H9 (cell line): ENCODE results near the gene EYA4. TPM values are rescaled to one million over a fixed set of nuclear protein-coding genes. Genes with fewer than 3 reads are reported as not detected.

Source experiments
- DNase-seq: peaks from one replicate; pipeline ENCODE4 v3.0.0-alpha.2; 2017
- H2AFZ ChIP-seq: one replicate; pipeline ENCODE4 v1.6.1; 2013; ENCODE audit warnings: mild to moderate bottlenecking, low read length, control low read depth, moderate library complexity
- H2AK5ac ChIP-seq: 2 replicates; pipeline ENCODE4 v1.6.1; 2013; ENCODE audit warnings: low read length, control low read depth, mixed read lengths; ENCODE audit not compliant: insufficient read length
- H2BK120ac ChIP-seq: one replicate; pipeline ENCODE4 v1.6.1; 2013; ENCODE audit warnings: low read depth, mild to moderate bottlenecking, low read length, control low read depth, inconsistent platforms; ENCODE audit not compliant: poor library complexity, severe bottlenecking
- H2BK12ac ChIP-seq: 2 replicates; pipeline ENCODE4 v1.6.1; 2013; ENCODE audit warnings: low read length, control low read depth, mixed read lengths, low read depth; ENCODE audit not compliant: insufficient read length
- H2BK15ac ChIP-seq: 2 replicates; pipeline ENCODE4 v1.6.1; 2013; ENCODE audit warnings: low read depth, low read length, control low read depth
- H2BK20ac ChIP-seq: one replicate; pipeline ENCODE4 v1.6.1; 2013; ENCODE audit warnings: low read depth, mild to moderate bottlenecking, low read length, control low read depth, inconsistent platforms; ENCODE audit not compliant: poor library complexity, severe bottlenecking
- H2BK5ac ChIP-seq: 2 replicates; pipeline ENCODE4 v1.6.1; 2013; ENCODE audit warnings: low read length, control low read depth, mixed read lengths; ENCODE audit not compliant: insufficient read length
- H3K14ac ChIP-seq: 2 replicates; pipeline ENCODE4 v1.6.1; 2013; ENCODE audit warnings: low read length, control low read depth; ENCODE audit not compliant: insufficient read depth
- H3K18ac ChIP-seq: 2 replicates; pipeline ENCODE4 v1.6.1; 2013; ENCODE audit warnings: low read depth, mild to moderate bottlenecking, mixed read lengths, low read length, control low read depth; ENCODE audit not compliant: insufficient read length
- H3K23ac ChIP-seq: 2 replicates; pipeline ENCODE4 v1.6.1; 2013; ENCODE audit warnings: low read length, control low read depth, mixed read lengths, low read depth; ENCODE audit not compliant: insufficient read length
- H3K23me2 ChIP-seq: 2 replicates; pipeline ENCODE4 v1.6.1; 2013; ENCODE audit warnings: low read depth, mild to moderate bottlenecking, mixed read lengths, low read length, control low read depth; ENCODE audit not compliant: insufficient read length, poor library complexity, severe bottlenecking
- H3K27ac ChIP-seq: 2 replicates; pipeline ENCODE4 v1.5.1; 2013; ENCODE audit warnings: low read length, control low read depth, mixed read lengths, low read depth; ENCODE audit not compliant: insufficient read length
- H3K27me3 ChIP-seq: 2 replicates; pipeline ENCODE4 v1.6.1; 2013; ENCODE audit warnings: low read length, control low read depth, inconsistent platforms; ENCODE audit not compliant: insufficient read depth
- H3K4ac ChIP-seq: 2 replicates; pipeline ENCODE4 v1.6.1; 2013; ENCODE audit warnings: low read depth, mild to moderate bottlenecking, control low read depth, inconsistent platforms, low read length, moderate library complexity
- H3K4me1 ChIP-seq: 2 replicates; pipeline ENCODE4 v1.6.1; 2013; ENCODE audit warnings: low read length, control low read depth, inconsistent platforms; ENCODE audit not compliant: insufficient read depth
- H3K4me2 ChIP-seq: 2 replicates; pipeline ENCODE4 v1.6.1; 2013; ENCODE audit warnings: low read length, control low read depth, mixed read lengths; ENCODE audit not compliant: insufficient read length, insufficient read depth
- H3K56ac ChIP-seq: 2 replicates; pipeline ENCODE4 v1.6.1; 2013; ENCODE audit warnings: low read depth, mild to moderate bottlenecking, mixed read lengths, low read length, control low read depth; ENCODE audit not compliant: insufficient read length
- H3K79me1 ChIP-seq: 2 replicates; pipeline ENCODE4 v1.6.1; 2013; ENCODE audit warnings: low read depth, mild to moderate bottlenecking, moderate library complexity, low read length, control low read depth, inconsistent platforms; ENCODE audit not compliant: insufficient read depth, poor library complexity, severe bottlenecking
- H3K79me2 ChIP-seq: 2 replicates; pipeline ENCODE4 v1.6.1; 2013; ENCODE audit warnings: low read length, control low read depth, inconsistent platforms; ENCODE audit not compliant: insufficient read depth
- H3K9ac ChIP-seq: 2 replicates; pipeline ENCODE4 v1.6.1; 2013; ENCODE audit warnings: low read length, control low read depth, mixed read lengths; ENCODE audit not compliant: insufficient read length; ENCODE audit errors: extremely low read depth
- H3K9me3 ChIP-seq: one replicate; pipeline ENCODE4 v1.6.1; 2013; ENCODE audit warnings: low read depth, low read length, inconsistent platforms; ENCODE audit not compliant: control insufficient read depth
- H3T11ph ChIP-seq: one replicate; pipeline ENCODE4 v1.6.1; 2013; ENCODE audit warnings: mild to moderate bottlenecking, low read length, control low read depth, inconsistent platforms
- H4K20me1 ChIP-seq: one replicate; pipeline ENCODE4 v1.6.1; 2013; ENCODE audit not compliant: control insufficient read depth, insufficient read length, insufficient read depth
- H4K5ac ChIP-seq: 2 replicates; pipeline ENCODE4 v1.6.1; 2013; ENCODE audit warnings: low read depth, mild to moderate bottlenecking, mixed read lengths, low read length, control low read depth; ENCODE audit not compliant: insufficient read length
- H4K8ac ChIP-seq: replicated peaks from 2 replicates; pipeline ENCODE4 v1.6.1; 2013; ENCODE audit warnings: low read length, control low read depth, mixed read lengths, low read depth; ENCODE audit not compliant: insufficient read length
- H4K91ac ChIP-seq: 2 replicates; pipeline ENCODE4 v1.6.1; 2013; ENCODE audit warnings: low read depth, mild to moderate bottlenecking, moderate library complexity, mixed read lengths, low read length, control low read depth; ENCODE audit not compliant: insufficient read length
- H3K27ac Mint-ChIP-seq, 3 experiments: 2 replicates in 2 of 3; 3 replicates in 1 of 3; pipeline ENCODE4 v1.8.0; 2020 to 2021; ENCODE audit warnings: mixed read lengths in 3 of 3, mild to moderate bottlenecking in 1 of 3, moderate library complexity in 1 of 3
- H3K27me3 Mint-ChIP-seq: 2 replicates; pipeline ENCODE4 v1.8.0; 2021; ENCODE audit warnings: low read depth, mild to moderate bottlenecking, moderate library complexity, mixed read lengths
- H3K36me3 Mint-ChIP-seq, 3 experiments: 2 replicates in 2 of 3; 3 replicates in 1 of 3; pipeline ENCODE4 v1.8.0; 2020 to 2021; ENCODE audit warnings: low read depth in 3 of 3, mixed read lengths in 3 of 3; ENCODE audit not compliant: insufficient read depth in 1 of 3
- H3K4me1 Mint-ChIP-seq, 2 experiments: 2 replicates each; pipeline ENCODE4 v1.8.0; 2020; ENCODE audit warnings: mixed read lengths in 2 of 2
- H3K4me3 Mint-ChIP-seq, 2 experiments: 2 replicates in 1 of 2; 3 replicates in 1 of 2; pipeline ENCODE4 v1.8.0; 2020 to 2021; ENCODE audit warnings: mild to moderate bottlenecking in 2 of 2, mixed read lengths in 2 of 2, moderate library complexity in 1 of 2
- H3K9me3 Mint-ChIP-seq, 2 experiments: 2 replicates in 1 of 2; 3 replicates in 1 of 2; pipeline ENCODE4 v1.8.0; 2020; ENCODE audit warnings: mild to moderate bottlenecking in 2 of 2, mixed read lengths in 2 of 2, moderate library complexity in 1 of 2
- WGBS: extraction: QIAGEN DNeasy Blood & Tissue Kit; methylation state at CpG from one replicate; pipeline ENCODE4 v1.1.7; 2013; ENCODE audit warnings: missing lambda C conversion rate, low lambda C conversion rate, mixed read lengths; ENCODE audit not compliant: insufficient read length; ENCODE audit errors: extremely low coverage; 5-methylcytosine and 5-hydroxymethylcytosine counted together
- total RNA-seq: library from RNA; stranded (reverse); gene quantifications from 2 replicates; pipeline ENCODE4 v1.2.1, GENCODE V29; 2021
- TF ChIP-seq, protein P1 (sequence below): fragments of 200-600 bp; sonication (generic); conservative IDR thresholded peaks from 3 replicates; pipeline ENCODE4 v1.8.0; 2021; ENCODE audit warnings: antibody characterized with exemption, mild to moderate bottlenecking

EYA4 gene
- total RNA-seq, 1 experiment from 2014 or later: 0.26 TPM

DNA sequence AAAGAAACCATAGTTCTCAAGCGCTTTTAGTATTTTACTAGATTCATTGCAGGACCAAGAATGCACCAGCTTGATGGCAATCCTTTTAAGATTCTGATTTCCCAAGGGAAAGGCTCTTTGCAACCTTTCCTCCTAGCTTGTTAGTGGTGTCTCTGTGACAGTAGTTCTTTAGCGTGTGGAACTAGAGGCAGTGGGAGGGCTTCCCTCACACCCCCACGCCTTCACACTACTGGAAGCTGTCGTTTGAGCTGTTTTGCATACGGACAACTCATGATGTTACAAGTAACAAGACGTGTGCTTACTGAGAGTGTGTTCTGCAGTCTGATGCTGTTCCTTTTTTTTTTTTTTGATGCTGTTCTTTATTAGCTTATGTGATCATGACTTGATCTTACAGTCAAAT lies 34.1 kb downstream of the EYA4 start:
- no peaks in the 10 kb centered on the region for H3K4me1 ChIP-seq
- H2AK5ac ChIP-seq: no peak overlapping the region
- no peak overlapping the region for H2BK12ac ChIP-seq
- WGBS: no CpG with 5 or more reads among the region's 6 CpGs
- H3K18ac ChIP-seq: no peak overlapping the region
- no peak overlapping the region for H3K9ac ChIP-seq
- H3T11ph ChIP-seq: no peak overlapping the region
- no peaks in the 10 kb centered on the region; the same call in 1 of the 2 replicates for H3K27me3 Mint-ChIP-seq
- no peak overlapping the region for H3K4me3 Mint-ChIP-seq
- H2BK20ac ChIP-seq: no peak overlapping the region
- no peak overlapping the region for H2BK5ac ChIP-seq
- TF ChIP-seq, protein P1, sequence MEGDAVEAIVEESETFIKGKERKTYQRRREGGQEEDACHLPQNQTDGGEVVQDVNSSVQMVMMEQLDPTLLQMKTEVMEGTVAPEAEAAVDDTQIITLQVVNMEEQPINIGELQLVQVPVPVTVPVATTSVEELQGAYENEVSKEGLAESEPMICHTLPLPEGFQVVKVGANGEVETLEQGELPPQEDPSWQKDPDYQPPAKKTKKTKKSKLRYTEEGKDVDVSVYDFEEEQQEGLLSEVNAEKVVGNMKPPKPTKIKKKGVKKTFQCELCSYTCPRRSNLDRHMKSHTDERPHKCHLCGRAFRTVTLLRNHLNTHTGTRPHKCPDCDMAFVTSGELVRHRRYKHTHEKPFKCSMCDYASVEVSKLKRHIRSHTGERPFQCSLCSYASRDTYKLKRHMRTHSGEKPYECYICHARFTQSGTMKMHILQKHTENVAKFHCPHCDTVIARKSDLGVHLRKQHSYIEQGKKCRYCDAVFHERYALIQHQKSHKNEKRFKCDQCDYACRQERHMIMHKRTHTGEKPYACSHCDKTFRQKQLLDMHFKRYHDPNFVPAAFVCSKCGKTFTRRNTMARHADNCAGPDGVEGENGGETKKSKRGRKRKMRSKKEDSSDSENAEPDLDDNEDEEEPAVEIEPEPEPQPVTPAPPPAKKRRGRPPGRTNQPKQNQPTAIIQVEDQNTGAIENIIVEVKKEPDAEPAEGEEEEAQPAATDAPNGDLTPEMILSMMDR: no peak
- no peaks in the 10 kb centered on the region for H3K9me3 Mint-ChIP-seq
- H3K14ac ChIP-seq: no peak overlapping the region
- DNase-seq: no peak
- H4K20me1 ChIP-seq: no peaks in the 10 kb centered on the region
- no peak overlapping the region for H3K23ac ChIP-seq
- H2AFZ ChIP-seq: no peak overlapping the region
- H3K79me1 ChIP-seq: no peaks in the 10 kb centered on the region
- H4K91ac ChIP-seq: no peak overlapping the region
- H4K8ac ChIP-seq: no peak overlapping the region
- no peak overlapping the region for H3K4ac ChIP-seq
- H3K27me3 ChIP-seq: no peaks in the 10 kb centered on the region
- no peak overlapping the region for H3K56ac ChIP-seq
- H3K9me3 ChIP-seq: no peaks in the 10 kb centered on the region
- no peak overlapping the region for H3K27ac ChIP-seq
- no peak overlapping the region for H4K5ac ChIP-seq
- H2BK15ac ChIP-seq: no peak overlapping the region
- H3K4me2 ChIP-seq: no peak overlapping the region
- H3K79me2 ChIP-seq: no peaks in the 10 kb centered on the region
- no peak overlapping the region for H2BK120ac ChIP-seq
- peaks cover 8 to 9% of the 10 kb centered on the region in 2 experiments for H3K4me1 Mint-ChIP-seq
- no peaks in the 10 kb centered on the region for H3K23me2 ChIP-seq
- H3K27ac Mint-ChIP-seq: no peak overlapping the region; a peak in 1 of 7 replicates
- H3K36me3 Mint-ChIP-seq: no peaks in the 10 kb centered on the region
